Cortex of kidney (tissue), 1 donor: ENCODE data around the gene IPO11.
"Not testable (repeated sequence)": the region's sequence is repeated elsewhere in the genome, so short reads cannot be mapped to it uniquely, and the experiment has no call there.

Source experiments
- DNase-seq: peaks from one replicate; lab custom pipeline; 2025; lab: John Stamatoyannopoulos, UW

Gene IPO11

DNA sequence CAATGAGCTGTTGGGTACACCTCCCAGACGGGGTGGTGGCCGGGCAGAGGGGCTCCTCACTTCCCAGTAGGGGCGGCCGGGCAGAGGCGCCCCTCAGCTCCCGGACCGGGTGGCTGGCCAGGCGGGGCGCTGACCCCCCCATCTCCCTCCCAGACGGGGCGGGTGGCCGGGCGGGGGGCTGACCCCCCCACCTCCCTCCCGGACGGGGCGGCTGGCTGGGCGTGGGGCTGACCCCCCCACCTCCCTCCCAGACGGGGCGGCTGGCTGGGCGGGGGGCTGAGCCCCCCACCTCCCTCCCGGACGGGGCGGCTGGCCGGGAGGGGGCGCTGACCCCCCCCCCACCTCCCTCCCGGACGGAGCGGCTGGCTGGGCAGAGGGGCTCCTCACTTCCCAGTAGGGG is 100.5 kb downstream of the IPO11 start:
- DNase-seq, result not testable (repeated sequence)

DNA sequence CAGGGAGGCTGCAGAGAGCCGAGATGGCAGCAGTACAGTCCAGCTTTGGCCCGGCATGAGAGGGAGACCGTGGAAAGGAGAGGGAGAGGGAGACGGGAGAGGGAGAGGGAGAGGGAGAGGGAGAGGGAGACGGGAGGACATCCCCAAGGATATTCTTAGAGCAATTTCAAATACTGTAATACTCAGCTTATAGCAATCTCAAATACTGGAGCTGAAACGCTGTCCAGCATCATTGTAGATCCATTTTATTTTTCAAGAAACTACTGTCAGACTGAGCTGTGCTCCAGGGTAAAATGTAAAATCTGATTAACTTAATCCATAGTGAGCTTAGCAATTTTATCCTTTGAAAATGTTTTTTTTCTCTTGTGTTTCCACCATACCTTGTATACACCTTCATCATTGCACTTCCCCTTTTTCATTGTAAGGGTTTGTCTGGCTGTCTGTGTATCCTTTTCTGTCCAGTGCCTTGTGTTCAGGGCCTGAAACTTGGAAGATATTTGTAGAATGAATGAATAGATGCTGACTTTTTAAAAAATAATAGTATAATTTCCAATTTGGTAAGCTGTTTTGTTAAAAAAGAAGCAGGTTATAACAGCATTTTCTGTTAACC is 102.1 kb downstream of the IPO11 start:
- no peak for DNase-seq

DNA sequence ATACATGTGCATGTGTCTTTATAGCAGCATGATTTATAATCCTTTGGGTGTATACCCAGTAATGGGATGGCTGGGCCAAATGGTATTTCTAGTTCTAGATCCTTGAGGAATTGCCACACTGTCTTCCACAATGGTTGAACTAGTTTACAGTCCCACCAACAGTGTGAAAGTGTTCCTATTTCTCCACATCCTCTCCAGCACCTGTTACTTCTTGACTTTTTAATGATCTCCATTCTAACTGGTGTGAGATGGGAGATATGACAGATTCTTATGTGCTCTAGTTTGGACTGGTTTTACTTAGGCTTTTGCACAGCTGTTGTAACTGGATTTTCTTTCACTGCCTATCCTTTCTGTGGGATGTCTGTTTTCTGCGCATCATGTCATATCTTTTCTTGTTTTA is 108.2 kb downstream of the IPO11 start:
- DNase-seq, result not testable (repeated sequence)

DNA sequence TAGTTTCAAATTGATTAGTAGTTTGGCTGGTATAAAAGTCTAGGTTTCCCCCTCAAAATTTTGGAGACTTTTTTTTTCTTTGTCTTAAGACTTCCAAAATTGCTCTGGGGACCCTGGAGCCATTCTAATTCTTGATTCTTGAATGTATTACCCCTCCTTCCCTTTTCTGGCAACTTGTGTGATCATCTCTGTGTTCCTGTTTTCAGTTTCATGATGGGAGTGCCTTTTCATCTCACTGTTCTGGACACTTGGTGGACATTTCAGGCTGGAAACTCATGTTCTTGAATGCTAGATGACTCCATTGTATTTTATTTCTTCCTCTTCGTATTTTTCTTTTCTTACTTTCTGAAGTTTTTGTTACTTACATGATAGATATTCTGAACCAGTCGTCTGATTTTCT is 108.8 kb downstream of the IPO11 start:
- no peak for DNase-seq

DNA sequence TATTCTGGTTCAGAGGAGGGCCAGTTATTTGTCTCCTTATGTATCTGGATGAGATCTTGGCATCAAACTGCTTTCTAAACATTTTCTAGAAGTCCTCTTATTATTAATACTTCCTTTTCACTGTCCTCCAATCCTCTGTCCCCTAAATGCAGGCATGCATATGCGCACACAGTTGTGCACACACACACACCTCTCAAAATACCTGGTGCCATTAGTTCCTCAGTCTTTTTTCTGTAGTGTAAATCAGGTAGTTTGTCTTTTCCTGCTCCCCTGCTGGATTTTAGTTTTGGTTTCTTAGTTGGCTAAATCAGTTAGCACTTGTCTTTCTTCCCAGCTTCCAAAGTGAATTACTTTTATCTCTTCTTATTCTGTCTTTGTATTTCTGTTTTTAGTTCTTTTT is 110.2 kb downstream of the IPO11 start:
- no peak for DNase-seq

DNA sequence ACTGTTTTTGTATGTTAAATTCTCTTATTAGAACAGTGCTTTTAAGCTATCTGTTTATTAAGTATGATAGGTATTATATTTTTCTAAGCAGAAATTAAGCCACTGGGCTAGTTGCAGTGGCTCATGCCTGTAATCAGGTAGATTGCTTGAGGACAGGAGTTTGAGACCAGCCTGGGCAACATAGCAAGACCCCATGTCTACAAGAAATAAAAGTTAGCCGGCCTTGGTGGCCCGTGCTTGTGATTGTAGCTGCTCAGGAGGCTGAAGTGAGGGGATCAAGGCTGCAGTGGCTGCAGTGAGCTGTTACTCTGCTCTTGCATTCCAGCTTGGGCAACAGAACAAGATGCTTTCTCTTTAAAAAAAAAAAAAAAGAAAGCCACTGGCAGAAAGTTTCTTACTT is 121.0 kb downstream of the IPO11 start:
- no peak for DNase-seq

DNA sequence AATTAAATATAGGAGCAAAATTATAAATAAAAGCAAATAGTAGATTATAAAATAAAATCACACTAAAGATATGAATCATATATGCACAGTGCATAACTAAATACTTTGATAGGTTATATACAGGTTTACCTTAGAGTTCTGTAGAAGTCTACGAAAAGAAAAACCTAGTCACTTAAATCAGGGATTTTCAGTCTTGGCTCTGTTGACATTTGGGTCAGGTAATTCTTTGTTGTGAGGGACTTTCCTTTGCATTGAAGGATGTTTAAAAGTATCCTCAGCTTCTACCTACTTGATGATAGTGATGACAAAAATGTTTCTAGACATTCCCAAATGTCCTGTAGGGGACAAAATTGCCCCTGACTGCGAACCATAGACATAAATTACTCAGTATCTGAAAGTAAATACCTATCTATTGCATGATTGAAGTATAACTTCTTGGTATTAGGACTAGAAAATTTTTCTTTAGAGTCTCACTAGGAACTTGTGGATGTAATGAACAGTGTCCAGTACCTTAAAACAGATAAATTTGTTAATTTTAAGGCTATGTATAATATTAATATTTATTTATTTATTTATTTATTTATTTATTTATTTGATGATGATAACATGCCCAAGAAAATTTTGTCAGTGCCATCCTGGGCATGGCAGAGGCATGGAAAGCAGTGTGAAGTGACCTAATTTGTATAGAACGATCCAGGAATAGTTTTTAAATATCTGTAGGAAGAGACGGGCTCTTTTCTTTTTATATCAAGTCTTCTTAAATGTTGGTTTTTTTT is 122.1 kb downstream of the IPO11 start:
- DNase-seq, result no peak

DNA sequence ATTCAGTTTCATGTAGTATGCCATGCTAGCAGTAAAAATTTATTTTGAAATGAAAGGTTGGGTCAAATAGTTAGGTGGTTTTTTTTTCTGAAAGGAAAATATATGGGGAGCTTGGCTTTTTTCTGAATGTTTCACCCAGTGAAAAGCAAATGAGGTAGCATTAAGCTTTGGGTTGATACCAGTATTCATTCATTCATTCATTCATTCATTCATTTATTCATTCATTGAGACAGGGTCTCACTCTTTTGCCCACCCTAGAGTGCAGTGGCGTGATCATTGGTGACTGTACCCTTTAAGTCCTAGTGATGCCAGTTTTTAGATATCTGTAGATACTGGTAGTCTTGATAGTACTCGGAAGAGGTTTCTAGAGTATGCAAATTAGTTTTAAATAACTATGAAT is 123.7 kb downstream of the IPO11 start:
- DNase-seq, result no peak

DNA sequence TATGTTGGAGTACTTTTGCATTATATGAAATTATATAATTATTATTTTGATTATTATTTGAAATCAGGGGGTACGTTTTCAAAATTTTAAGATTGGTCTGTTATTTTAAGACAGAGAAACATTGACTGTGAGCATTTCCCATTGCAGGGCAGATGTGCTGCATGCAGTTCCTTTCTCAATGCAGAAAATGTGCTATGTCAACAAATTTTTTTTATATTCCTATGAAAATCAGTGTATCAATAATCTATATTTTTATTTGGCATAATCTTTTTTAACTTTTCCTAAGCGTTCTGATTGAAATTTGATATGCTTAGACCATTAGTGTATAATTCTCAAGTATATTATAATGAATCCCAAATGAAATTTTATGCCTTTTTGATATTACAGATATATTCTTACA is 124.2 kb downstream of the IPO11 start:
- DNase-seq, result no peak

DNA sequence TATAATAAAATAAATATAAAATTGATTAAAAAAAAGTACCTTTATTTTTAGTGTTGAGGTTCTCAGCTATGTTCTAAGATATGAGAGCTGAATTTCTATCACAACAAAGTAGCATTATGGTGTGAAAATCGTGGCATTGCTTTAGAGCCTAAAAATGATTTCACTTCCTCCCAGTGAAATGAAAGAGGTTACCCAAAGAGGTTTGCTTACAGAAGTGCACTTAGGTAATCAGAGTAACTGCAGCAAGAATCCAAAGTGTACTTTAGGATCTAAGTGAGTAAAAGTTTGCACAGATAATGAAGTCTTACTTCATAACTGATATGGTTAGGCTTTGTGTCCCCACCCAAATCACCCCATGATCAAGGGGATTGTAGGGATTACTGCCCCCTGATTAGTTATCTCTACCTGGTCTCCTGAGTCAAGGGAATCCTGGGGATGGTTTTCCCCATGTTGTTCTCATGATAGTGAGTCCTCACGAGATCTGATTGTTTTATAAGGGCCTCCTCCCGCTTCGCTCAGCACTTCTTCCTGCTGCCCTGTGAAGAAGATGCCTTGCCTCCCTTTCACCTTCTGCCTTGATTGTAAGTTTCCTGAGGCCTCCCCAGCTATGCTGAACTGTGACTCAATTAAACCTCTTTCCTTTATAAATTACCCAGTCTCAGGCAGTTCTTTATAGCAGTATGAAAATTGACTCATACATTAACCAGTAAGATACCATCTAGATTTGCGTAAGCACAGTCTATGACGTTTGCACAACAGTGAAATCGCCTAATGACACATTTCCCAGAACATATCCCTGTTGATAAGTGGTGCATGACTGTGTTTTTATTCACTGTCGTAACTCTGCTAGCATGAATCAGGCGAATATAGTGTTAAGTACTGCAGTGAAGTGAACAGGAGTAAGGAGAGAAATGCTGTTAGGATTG is 125.7 kb downstream of the IPO11 start:
- DNase-seq, result no peak

DNA sequence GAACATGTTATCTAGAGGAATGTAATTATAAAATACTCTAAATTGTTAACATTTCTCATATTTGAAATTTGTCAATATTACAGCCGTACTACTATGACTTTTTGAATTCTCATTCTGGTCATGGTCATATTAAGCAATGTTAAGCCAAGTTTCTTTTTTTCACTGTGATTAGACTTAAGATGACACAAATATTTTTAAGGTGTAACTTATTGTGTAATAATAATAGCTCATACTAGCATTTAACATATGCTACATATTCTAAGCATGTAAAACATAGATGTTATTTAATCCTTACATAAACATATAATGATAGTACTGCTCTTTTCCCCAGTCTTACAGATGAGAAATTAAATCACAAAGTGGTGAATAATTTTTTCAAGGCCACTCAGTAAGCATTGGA is 130.2 kb downstream of the IPO11 start:
- DNase-seq, result no peak

DNA sequence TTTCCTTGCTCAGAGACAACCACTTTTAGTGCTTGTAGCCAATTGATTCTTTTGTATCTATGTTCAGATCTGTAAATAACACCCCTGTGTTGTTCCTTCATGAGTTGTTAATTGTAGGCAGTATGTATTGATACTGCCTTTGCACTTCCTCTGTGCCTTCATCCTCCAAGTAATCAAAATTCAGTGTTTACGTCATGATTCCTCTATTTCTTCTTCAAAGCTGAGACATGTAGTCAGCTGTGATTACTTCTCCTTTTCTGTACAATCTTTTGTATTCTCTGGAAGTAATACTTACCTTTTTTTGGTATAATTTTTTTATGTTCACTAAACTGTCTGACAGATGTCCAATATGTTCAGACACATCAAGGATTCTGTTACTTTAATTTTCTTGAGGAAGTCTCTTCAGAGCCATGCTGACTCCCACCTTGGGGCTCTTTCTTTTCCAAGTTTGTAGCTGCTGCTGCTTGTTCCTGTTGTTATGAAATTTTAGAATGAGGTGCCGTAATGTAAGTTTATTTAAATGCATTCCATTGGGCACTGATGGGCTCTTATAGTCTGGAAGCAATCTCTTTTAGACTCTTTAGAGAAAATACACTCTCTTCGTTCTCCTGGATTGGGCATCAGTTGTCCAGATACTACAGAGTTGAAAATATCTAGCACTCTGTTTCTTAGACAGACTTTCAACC is 135.5 kb downstream of the IPO11 start:
- DNase-seq, result no peak

DNA sequence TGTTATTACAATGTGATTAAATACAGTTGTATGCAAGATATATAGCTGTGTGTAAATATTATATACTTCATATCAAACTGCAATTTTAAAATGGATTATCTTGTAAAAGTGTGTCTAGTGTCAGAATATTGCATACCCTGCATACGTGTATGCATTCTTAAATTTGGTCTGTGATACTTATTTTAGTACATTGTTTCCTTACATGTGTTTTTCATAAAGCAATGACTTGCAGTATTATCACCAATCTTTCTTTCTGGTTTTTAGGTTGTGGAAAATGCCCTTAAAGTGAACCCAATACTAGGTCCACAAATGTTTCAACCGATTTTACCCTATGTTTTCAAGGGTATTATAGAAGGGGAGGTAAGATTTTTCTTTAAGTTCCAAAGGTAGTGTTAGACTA is 137.5 kb downstream of the IPO11 start:
- no peak for DNase-seq

DNA sequence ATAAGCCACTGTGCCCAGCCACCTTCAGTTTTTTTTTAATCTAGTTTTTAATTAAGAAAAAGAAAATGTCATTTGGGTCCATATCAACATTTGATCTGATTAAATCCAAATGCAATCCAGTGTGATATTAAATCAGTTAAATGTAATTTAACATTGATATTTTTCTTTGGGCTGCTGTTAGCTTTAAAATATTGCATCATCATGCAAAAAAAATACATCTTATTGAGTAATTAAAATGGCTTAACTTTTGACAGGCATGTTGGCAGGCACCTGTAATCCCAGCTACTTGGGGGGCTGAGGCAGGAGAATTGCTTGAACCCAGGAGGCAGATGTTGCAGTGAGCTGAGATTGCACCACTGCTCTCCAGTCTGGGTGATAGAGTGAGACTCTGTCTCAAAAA is 143.4 kb downstream of the IPO11 start:
- no peak for DNase-seq

DNA sequence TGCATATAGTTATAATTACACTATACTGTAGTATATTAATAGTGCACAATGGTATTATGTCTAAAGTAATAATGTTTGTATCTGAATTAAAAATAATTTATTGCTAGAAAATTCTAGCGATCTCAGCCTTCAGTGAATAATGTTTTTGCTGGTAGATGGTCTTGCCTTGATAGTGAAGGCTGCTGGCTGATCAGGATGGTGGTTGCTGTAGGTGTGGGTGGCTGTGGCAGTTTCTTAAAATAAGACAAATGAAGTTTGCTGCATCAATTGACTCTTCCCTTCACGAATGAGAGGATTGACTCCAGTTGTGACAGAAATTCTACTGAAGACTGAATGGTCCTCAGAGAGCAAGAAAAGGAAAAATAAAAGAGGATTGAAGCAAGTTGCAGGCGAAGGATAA is 146.4 kb downstream of the IPO11 start:
- DNase-seq, result no peak

DNA sequence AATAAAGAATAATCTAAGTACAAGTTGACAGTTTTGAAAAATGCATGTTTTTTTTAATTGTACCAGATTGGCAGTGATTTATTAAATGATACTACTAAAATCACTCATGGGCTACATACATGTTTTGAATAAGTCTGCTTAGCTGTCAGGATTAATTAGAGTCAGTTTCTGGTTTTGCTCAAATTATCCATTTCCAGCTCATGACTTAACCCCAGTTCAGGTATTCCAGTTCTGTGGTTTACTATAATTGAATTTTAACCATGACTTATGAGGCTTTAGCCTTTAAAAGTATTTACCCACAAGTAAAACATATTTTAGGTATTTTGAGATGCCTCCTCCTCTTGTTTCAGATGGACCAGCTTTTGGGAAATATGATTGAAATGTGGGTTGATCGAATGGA is 148.2 kb downstream of the IPO11 start:
- no peak for DNase-seq

DNA sequence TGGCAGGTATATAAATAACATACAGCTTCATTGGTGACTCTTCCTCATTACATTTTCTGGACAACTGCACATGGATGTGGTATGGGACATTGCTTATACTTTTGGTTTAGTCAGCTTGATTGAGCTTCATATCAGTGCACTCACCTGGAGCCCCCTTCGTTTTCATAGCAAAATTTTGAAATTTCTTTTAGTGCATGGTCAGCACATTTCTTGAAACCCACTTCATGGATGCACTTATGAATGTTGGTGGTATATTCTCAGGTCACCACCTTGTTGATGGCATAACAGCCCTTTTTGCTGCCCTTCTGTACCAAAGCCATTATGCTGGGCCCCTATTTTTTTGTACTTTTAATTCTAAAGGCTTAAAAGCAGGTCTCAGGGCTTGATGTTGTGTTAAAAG is 149.3 kb downstream of the IPO11 start:
- no peak for DNase-seq

DNA sequence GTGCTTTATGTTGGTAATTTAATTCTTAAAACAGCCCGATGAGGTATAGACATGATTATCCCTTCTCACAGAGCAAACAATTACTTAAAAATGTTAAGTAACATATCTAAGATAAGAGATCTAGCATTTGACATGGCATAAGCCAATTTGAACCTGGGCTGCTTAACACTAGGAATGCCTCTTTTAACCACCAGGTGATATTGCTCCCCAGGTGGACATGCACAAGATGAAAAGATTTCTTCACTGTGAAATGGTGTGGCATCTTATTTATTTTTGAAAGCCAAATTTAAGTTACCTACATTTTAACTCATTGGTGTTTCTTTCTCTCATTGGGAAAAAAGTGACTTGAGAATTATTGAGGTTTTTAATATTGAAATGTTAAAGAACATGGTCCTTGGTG is 150.3 kb downstream of the IPO11 start:
- DNase-seq, result no peak

DNA sequence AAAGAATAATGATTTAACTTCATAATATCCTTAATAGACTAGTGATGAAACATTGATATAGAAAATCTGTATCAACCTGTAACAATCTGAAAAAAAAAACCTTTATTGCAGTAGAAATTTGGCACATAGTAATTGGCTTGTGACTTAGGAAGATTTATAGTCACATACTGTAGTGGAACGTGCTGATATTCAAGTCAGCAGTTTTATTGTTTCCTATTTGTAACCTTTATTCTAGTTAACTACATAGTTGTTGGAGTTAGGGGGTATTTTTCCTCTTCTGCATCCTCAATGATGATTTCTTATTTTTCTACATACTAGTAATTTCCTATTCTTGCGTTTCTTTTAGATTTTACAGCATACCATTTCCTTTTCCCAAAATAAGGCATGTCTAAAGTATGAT is 151.5 kb downstream of the IPO11 start:
- no peak for DNase-seq

DNA sequence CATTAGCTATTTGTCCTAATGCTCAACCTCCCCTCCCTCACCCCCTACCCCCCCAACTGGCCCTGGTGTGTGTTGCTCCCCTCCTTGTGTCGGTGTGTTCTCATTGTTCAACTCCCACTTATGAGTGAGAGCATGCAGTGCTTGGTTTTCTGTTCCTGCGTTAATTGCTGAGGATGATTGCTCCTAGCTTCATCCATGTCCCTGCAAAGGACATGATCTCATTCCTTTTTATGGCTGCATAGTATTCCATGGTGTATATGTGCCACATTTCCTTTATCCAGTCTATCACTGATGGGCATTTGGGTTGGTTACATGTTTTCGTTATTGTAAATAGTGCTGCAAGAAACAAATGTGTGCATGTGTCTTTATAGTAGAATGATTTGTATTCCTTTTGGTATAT is 153.2 kb downstream of the IPO11 start:
- not testable (repeated sequence) for DNase-seq

DNA sequence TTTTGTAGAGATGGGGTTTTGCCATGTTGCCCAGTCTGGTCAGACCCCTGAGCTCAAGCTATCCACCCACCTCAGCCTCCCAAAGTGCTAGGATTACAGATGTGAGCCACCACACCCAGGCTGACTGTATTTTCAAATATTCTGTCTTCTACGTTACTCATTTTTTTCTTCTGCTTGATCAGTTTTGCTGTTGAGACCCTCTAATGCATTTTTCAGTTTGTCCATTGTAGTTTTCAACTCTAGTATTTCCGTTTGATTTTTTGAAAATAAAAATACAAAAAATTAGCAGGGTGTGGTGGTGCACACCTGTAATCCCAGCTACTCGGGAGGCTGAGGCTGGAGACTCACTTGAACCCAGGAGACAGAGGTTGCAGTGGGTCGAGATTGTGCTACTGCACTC is 155.6 kb downstream of the IPO11 start:
- no peak for DNase-seq

DNA sequence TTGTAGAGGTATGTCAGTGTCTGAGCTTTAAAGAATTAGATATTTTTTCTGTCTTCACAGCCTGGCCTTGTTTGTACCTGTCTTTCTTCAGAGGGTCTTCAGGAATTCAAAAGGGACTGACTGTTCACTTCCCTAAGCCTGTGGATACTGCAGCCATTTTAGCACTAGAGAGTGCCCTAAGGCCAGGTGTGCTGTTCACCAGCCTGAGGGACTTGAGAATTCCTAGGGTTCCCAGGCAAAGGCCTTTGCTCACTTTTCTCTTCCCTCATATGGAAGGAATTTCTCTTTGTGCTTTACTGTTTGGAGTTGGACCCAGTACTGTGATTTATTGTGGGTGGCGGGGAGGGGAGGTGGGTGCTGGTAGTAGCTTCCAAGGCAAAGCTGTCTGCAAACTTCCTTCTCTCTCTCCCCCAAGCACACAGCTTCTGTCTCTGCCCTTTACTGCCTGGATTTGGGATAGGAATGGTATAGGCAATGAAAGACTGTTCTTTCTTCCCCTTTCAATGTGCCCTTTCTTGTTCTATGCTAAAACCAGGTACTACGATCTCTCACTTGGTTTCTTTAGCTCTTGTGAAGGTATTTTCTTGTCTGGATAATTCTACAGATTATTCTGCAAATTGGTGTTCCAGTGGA is 156.4 kb downstream of the IPO11 start:
- DNase-seq, result no peak
